ENCODE results near the gene MBOAT1. TPM values are rescaled to one million over a fixed set of nuclear protein-coding genes. Genes with fewer than 3 reads are reported as not detected.

Gene MBOAT1
- polyA plus RNA-seq, 3 donors: 18.1 to 26.0 (median 25.5) TPM

GRCh38 chr6:20236909-20237600, 24.8 kb upstream of the MBOAT1 start:
- DNase-seq: no peak

GRCh38 chr6:20236344-20236743, 24.1 kb upstream of the MBOAT1 start:
- no peak for DNase-seq

GRCh38 chr6:20235041-20235440, 22.8 kb upstream of the MBOAT1 start:
- DNase-seq: no peak

GRCh38 chr6:20234136-20234535, 21.9 kb upstream of the MBOAT1 start:
- no peak for DNase-seq

GRCh38 chr6:20233007-20233730, 20.9 kb upstream of the MBOAT1 start:
- no peak for DNase-seq

GRCh38 chr6:20232188-20232587, 19.9 kb upstream of the MBOAT1 start:
- DNase-seq: no peak

GRCh38 chr6:20230401-20231119, 18.3 kb upstream of the MBOAT1 start:
- no peak for DNase-seq

- DNase-seq: no peak
These were observed 17.6 kb upstream of the MBOAT1 start for GRCh38 chr6:20229881-20230280.

GRCh38 chr6:20227350-20227749, 15.1 kb upstream of the MBOAT1 start:
- no peak for DNase-seq

- no peak for DNase-seq
These were observed 10.9 kb upstream of the MBOAT1 start for GRCh38 chr6:20223141-20223540.

GRCh38 chr6:20221421-20221820, 9.2 kb upstream of the MBOAT1 start:
- no peak for DNase-seq

- no peak for DNase-seq
These were observed 8.1 kb upstream of the MBOAT1 start for GRCh38 chr6:20220359-20220758.

GRCh38 chr6:20217891-20218290, 5.6 kb upstream of the MBOAT1 start:
- DNase-seq: no peak

GRCh38 chr6:20217324-20217855, 5.1 kb upstream of the MBOAT1 start:
- no peak for DNase-seq

- no peak for DNase-seq
These were observed 3.0 kb upstream of the MBOAT1 start for GRCh38 chr6:20215310-20215709.

- no peak for DNase-seq
These were observed 1.1 kb upstream of the MBOAT1 start for GRCh38 chr6:20213271-20213798.

- no peak for DNase-seq
These were observed 303 bp downstream of the MBOAT1 start for GRCh38 chr6:20211941-20212391.

GRCh38 chr6:20211037-20211940, 980 bp downstream of the MBOAT1 start:
- no peak for DNase-seq

GRCh38 chr6:20210158-20210557, 2.1 kb downstream of the MBOAT1 start:
- DNase-seq: no peak

- no peak for DNase-seq
These were observed 3.4 kb downstream of the MBOAT1 start for GRCh38 chr6:20208687-20209378.

GRCh38 chr6:20207088-20207418, 5.2 kb downstream of the MBOAT1 start:
- no peak for DNase-seq

Measured in renal pelvis (tissue), 4 donors.